ENCODE results near the gene SERINC4. TPM values are rescaled to one million over a fixed set of nuclear protein-coding genes. Genes with fewer than 3 reads are reported as not detected.

The SERINC4 gene
- total and polyA plus RNA-seq, 9 of the 15 experiments (the other 6 are each of a cell fraction or from before 2014, with no cell fraction given) = 0.14 to 0.86 (median 0.18) TPM; not detected in 2

DNA sequence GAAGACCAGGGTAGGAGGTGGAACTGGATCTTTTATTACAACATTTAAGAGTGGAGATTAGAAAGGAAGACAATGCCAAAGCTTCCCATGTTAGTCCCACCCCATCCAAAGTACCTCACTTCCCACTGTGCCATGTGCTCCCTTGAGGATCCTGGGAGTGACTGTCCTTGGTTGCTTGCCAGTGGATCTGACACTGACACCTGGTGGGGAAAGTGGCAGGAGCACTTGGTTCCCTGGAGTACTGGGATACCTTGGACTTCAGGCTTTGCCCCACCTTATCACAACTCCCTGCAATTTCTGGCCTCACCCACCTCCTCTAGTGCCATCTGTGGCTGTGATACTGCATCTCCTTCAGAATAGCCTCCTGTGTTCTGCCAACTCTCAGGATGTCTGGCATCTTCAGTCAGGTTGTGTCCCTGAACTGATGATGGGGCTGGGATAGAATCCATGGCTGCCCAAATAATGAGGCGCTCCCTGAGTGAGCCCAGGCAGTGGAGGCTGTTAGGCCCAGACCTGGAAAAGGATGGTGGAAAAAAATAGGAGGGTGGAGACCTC, 24.5 kb downstream of the SERINC4 start (continued):
- peak; percentile 18; the same call in 1 of the 2 replicates for TF ChIP-seq REST (IDR thresholded peaks at IDR 0.05; ENCODE audit: borderline replicate concordance)
- no peak for TF ChIP-seq REST (CRISPR knock-in tag; IDR thresholded peaks at IDR 0.05; ENCODE audit: low read depth)
- TF ChIP-seq POLR2A (conservative IDR thresholded peaks at IDR 0.05) = peak; percentile 28; the same call in 1 of the 2 replicates
- TF ChIP-seq RBM34 (IDR thresholded peaks at IDR 0.05; ENCODE audit: borderline replicate concordance, insufficient read depth, low read length) = no peak
- TF ChIP-seq MYC (IDR thresholded peaks at IDR 0.05; ENCODE audit: low read depth, low read length) = peak; percentile 67
- no peak for TF ChIP-seq MYC (CRISPR knock-in tag; IDR thresholded peaks at IDR 0.05; ENCODE audit: borderline replicate concordance, low read depth)
- no peak for TF ChIP-seq NFRKB (IDR thresholded peaks at IDR 0.05; ENCODE audit: low read depth)
- peak; percentile 54; the same call in 1 of the 2 replicates for TF ChIP-seq L3MBTL2 (IDR thresholded peaks at IDR 0.05)
- TF ChIP-seq TEAD1 (CRISPR knock-in tag; IDR thresholded peaks at IDR 0.05) = no peak
- no peak for TF ChIP-seq VEZF1 (CRISPR knock-in tag; IDR thresholded peaks at IDR 0.05)
- peak; percentile 71 for TF ChIP-seq POLR2AphosphoS2 (IDR thresholded peaks at IDR 0.05; ENCODE audit: low read length)
- no peak for TF ChIP-seq ZNF764 (CRISPR knock-in tag; IDR thresholded peaks at IDR 0.05; ENCODE audit: low read depth)
- 0 out of 2 replicates have a peak, but pooled peaks have one; percentile 3 for TF ChIP-seq PHF8 (IDR thresholded peaks at IDR 0.05; ENCODE audit: borderline replicate concordance, low read length)
- TF ChIP-seq, protein P1, sequence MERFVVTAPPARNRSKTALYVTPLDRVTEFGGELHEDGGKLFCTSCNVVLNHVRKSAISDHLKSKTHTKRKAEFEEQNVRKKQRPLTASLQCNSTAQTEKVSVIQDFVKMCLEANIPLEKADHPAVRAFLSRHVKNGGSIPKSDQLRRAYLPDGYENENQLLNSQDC (CRISPR knock-in tag; IDR thresholded peaks at IDR 0.05) = no peak
- TF ChIP-seq, protein P2, sequence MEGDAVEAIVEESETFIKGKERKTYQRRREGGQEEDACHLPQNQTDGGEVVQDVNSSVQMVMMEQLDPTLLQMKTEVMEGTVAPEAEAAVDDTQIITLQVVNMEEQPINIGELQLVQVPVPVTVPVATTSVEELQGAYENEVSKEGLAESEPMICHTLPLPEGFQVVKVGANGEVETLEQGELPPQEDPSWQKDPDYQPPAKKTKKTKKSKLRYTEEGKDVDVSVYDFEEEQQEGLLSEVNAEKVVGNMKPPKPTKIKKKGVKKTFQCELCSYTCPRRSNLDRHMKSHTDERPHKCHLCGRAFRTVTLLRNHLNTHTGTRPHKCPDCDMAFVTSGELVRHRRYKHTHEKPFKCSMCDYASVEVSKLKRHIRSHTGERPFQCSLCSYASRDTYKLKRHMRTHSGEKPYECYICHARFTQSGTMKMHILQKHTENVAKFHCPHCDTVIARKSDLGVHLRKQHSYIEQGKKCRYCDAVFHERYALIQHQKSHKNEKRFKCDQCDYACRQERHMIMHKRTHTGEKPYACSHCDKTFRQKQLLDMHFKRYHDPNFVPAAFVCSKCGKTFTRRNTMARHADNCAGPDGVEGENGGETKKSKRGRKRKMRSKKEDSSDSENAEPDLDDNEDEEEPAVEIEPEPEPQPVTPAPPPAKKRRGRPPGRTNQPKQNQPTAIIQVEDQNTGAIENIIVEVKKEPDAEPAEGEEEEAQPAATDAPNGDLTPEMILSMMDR (IDR thresholded peaks at IDR 0.05 in 2 of 3, conservative IDR thresholded peaks at IDR 0.05 in 1 of 3; ENCODE audit: insufficient read depth in 2 of 3, low read depth in 1 of 3, low read length in 3 of 3) = peak; percentile 44 to 54 (median 46); a peak in 4 of 6 replicates
- TF ChIP-seq NFIC (IDR thresholded peaks at IDR 0.05) = peak; percentile 77
